Measurements from ENCODE around the gene WSB2.
A peak's percentile ranks its signal among the peaks of the same experiment; 100 is the strongest.
"Not testable (repeated sequence)": the region's sequence is repeated elsewhere in the genome, so short reads cannot be mapped to it uniquely, and the experiment has no call there.

WSB2 gene

DNA sequence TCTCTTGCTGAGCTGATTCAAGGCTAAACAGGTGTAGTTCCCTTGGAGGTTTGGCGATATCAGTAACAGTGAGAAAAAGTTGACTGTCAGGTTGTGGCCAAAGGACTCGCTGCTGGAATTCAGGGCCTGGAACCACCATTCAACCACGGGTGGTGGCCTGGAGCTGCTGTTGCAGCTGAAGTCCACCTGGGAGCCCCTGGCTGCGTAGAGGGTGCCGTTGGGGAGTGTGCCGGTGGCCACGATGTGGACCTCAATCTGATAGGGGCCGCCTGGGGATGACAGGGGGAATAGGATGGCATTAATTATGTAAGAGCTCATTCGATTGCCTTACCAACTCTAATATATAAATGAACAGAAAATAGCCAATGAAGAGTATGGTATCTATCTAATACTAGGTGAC, 21.2 kb upstream of the WSB2 start:
- DNase-seq (ENCODE audit: low read depth in 2 of 2): no peak
- H3K4me3 ChIP-seq (replicated peaks in 1 of 2; ENCODE audit: low read depth in 2 of 2, low read length in 2 of 2): no peak overlapping the region
- no peak for TF ChIP-seq CTCF (IDR thresholded peaks at IDR 0.05; ENCODE audit: low read depth, low read length)

GRCh38 chr12:118081521-118081920, 20.5 kb upstream of the WSB2 start:
- not testable (repeated sequence) for H3K4me3 ChIP-seq (replicated peaks in 1 of 2; ENCODE audit: low read depth in 2 of 2, low read length in 2 of 2)

GRCh38 chr12:118073768-118074167, 12.8 kb upstream of the WSB2 start:
- no peak overlapping the region for H3K4me3 ChIP-seq (replicated peaks in 1 of 2; ENCODE audit: low read depth in 2 of 2, low read length in 2 of 2)
- no peak for TF ChIP-seq CTCF (IDR thresholded peaks at IDR 0.05; ENCODE audit: low read depth, low read length)
- no peak for DNase-seq (ENCODE audit: low read depth in 2 of 2)

More at GRCh38 chr12:118081521-118081920, 20.5 kb upstream of the WSB2 start:
- DNase-seq (ENCODE audit: low read depth in 2 of 2): not testable (repeated sequence)

DNA sequence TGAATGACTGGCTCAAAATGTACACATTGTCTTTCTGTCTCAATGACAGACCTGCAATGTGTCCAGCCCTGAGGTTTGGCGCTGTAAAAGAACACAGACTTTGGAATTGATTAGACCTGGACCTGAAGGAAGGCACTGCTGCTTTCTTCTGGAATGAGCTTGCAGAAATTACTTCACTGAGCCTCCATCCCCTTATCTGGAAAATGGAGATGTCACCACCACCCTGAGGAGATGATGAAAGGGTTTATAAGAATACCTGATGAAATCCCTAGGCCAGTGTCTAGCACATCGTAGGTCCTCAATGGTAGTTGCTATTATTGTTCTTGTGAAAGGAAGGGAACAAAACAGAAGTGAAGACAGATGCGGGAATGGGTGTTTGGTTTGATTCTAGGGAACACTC, 9.7 kb upstream of the WSB2 start:
- no peak for TF ChIP-seq CTCF (IDR thresholded peaks at IDR 0.05; ENCODE audit: low read depth, low read length)
- H3K4me3 ChIP-seq (replicated peaks in 1 of 2; ENCODE audit: low read depth in 2 of 2, low read length in 2 of 2): no peak overlapping the region
- DNase-seq (ENCODE audit: low read depth in 2 of 2): no peak

DNA sequence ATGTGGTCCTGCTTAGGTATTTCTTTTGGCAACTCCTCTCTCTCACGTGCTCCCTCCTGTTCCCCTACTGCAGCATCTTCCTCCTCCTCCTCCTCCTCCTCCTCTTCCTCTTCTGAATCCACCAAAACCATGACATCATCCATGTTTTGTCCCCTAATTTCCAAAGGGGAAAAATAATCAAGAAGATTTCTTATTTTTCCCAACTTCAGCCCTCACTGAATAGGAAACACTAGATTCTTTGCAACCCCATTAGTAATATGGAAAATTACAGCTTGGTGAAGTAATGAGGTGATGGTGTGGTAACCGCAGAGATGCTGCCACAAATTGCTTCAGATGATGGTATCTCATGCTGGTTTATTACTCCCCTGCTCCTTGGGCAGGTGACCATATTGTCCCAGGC, 7.5 kb upstream of the WSB2 start:
- no peak for TF ChIP-seq CTCF (IDR thresholded peaks at IDR 0.05; ENCODE audit: low read depth, low read length)
- no peak for DNase-seq (ENCODE audit: low read depth in 2 of 2)
- no peak overlapping the region for H3K4me3 ChIP-seq (replicated peaks in 1 of 2; ENCODE audit: low read depth in 2 of 2, low read length in 2 of 2)

DNA sequence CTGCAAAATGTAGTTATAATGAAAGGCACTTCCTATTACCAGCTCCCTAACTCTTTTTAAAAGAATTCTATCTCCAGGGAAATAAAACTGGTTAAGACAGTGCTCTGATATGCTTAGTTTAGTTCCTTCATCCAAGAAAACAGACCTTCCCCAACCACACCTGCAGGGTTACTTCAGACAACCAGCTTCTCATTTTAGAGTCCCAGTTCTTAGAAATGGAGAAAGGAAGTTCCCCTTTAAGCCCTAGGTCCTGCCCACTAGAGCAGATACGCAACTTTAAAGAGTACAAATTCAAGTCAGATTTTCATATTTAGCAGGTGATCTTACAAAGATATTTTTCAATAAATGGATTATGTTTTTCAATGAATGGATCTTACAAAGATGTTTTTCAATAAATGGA, 4.4 kb upstream of the WSB2 start:
- TF ChIP-seq CTCF (IDR thresholded peaks at IDR 0.05; ENCODE audit: low read depth, low read length): no peak
- no peak overlapping the region for H3K4me3 ChIP-seq (replicated peaks in 1 of 2; ENCODE audit: low read depth in 2 of 2, low read length in 2 of 2)
- DNase-seq (ENCODE audit: low read depth in 2 of 2): no peak

GRCh38 chr12:118064608-118065007, 3.6 kb upstream of the WSB2 start:
- no peak overlapping the region for H3K4me3 ChIP-seq (replicated peaks in 1 of 2; ENCODE audit: low read depth in 2 of 2, low read length in 2 of 2)
- peak; percentile 19 for TF ChIP-seq CTCF (IDR thresholded peaks at IDR 0.05; ENCODE audit: low read depth, low read length)
- DNase-seq (ENCODE audit: low read depth in 2 of 2): no peak
